SIG-M5 (cell line): ENCODE measurements around the gene CFI.
"Not testable (repeated sequence)": the region's sequence is repeated elsewhere in the genome, so short reads cannot be mapped to it uniquely, and the experiment has no call there.

Experiments
- DNase-seq: peaks from one replicate; lab custom pipeline; 2025; lab: John Stamatoyannopoulos, UW

CFI gene

GRCh38 chr4:109795059-109795458, 6.7 kb downstream of the CFI start:
- DNase-seq: no peak

DNA sequence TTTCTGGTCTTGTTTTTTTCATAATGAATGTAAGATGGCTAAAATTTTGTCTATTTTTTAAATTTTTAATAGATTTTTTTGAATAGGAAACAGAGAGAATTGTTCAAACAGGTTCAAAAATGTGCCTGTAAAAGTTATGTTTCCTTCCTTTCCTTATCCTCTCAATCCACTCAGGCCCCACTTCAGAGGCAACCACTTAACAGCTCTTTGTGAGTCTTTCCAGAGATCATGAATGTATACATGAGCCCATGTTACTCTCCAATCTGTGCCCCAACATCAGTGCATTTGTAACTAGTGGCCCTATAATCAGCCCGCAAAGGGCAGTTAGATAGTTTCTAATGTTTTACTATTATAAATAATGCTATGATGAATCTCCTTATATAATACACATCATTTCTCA, 14.0 kb downstream of the CFI start:
- DNase-seq: no peak

DNA sequence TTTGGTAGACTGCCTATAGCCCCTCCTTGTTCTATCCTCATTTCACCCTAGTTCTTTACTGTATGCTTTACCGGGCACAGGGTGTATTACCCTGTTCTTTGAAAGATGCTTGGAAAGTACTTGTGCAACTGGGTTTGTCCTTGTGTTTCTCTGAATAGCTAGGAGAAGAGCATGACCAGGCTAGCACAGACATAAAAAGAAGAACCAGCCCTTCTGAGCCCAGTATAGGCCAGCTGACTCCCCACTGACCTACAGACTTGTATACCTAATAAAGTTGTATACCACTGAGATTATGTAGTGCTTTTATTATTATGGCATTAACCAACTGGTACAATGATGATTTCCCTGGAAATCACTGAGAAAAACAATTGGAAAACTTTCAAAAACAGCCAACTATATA, 15.0 kb downstream of the CFI start:
- DNase-seq: no peak

GRCh38 chr4:109782092-109782491, 19.7 kb downstream of the CFI start:
- DNase-seq: not testable (repeated sequence)

DNA sequence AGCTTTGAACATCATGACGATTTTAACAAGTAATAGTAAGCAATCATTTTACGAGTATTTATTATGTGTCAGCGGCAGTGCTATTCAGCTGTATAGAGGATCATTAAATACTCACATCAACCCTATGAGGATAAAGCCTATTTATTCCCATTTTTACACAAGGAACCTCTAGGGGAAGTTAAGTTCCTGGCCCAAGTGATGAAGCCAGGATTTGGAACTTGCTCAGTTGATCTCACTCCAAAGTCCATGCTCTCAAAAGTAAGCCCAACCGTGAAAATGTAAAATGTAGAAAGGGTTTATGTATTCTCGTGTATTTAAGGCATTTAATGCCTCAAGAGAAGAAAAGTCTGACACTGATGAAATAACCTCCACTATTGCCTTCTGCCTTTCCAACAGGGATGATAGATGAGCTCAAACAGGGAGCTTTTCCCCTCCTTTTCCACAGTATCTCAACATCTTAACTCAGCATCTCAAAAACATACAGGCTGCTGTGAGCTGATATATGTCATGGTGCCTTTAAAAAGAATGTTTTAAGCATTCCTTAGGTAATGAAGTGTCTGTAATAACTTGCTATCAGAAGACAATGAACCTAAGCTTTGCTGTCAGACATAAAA, 36.9 kb downstream of the CFI start:
- no peak for DNase-seq

GRCh38 chr4:109764376-109764775, 37.4 kb downstream of the CFI start:
- no peak for DNase-seq

- no peak for DNase-seq
Measured at GRCh38 chr4:109760682-109761081, 41.1 kb downstream of the CFI start.

- no peak for DNase-seq
Measured at GRCh38 chr4:109755656-109756055, 46.1 kb downstream of the CFI start.

GRCh38 chr4:109754093-109754857, 47.5 kb downstream of the CFI start:
- DNase-seq: no peak

DNA sequence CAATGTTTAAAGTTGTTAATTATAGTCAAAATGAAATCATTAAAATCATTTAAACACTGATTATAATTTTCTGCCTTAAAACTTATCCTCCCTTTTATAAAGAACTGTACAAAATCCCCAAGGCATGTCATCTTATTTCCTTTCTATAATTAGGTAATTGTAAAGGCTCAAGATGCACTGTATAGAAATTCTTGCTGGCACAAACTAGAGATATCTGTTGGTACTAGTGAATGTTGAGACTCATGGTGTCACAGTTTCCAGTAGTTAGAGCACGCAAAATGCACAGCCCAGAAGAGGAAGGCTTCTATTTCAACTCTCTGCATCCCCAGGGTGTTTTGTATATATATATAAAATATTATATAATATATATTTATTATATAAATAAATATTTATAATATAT, 49.3 kb downstream of the CFI start:
- no peak for DNase-seq

DNA sequence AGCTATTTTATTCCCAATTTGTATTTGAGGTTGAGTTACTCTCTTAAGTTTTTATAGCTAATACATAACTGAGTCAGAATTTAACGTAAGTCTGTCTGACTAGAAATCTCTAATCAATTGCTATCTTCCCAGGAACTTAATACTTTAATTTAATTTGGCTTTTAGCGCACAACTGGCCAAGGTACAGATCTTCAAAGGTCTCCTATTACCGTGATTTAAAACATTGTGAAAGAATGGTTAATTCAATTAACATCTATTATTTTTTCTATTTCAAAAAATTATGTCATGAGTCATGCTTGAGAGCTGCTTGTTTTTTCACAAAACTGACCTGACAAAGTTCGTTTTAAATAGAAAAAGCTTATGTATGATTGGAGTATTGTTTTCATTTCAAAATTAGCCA, 49.9 kb downstream of the CFI start:
- DNase-seq: no peak

DNA sequence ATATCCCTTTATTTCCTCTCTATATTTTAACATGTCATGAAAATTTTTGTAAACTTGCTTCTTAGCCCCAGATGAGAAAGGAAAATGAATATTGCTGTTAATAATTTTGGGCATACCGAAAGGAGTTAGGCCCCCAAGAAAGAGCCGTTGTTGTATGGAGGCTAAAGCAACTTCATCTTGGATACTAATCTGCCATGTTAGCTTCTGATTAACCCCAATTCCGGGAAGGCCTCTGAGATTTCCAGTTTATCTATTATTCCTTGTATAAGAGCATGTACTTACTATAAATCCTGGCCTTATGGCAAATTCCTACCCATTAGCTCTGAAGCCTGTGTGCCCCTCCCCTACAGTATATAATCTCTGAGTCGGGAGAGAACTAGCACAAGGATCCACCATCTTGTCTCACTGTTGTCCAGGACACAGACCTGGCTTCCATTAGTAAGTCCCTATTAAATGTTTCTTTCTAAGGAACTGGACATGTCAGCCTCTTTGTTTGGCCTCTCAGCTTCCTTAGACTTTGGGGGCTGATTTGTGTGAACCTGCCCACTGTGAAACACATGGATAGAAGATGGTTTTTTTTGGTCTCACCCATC, 51.1 kb downstream of the CFI start:
- no peak for DNase-seq

DNA sequence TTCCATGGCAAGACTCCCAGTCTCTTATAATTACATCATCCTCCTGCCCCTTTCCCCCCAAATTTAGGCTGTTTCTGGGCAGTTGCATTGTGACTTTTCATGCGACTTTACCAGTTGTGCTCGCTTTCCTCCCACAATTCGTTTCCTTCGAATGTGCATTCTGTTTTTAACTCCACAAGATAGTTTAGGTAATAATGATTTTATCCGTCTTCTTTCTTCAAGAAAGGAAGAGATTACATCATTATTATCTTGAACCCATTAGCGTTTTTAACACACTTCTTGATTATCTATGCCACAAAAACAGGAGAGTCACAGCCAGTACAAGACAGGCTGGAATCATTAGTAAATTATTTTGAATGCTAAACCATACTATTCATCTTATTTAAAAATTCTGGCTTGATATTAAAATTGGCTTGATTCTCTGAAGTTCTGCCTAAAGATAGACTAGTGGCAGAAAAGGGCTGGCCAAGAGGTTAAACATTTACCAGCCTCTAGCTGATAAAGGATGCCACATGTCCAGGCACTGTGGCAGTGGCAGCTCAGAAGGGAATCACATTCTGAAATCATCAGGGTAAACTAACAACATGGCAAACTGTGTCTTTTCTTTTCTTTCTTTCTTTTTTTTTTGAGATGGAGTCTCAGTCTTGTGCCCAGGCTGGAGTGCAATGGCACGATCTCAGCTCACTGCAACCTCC, 52.3 kb downstream of the CFI start:
- no peak for DNase-seq

GRCh38 chr4:109748114-109748513, 53.7 kb downstream of the CFI start:
- DNase-seq: no peak

- DNase-seq: no peak
Measured at GRCh38 chr4:109746728-109747127, 55.1 kb downstream of the CFI start.

DNA sequence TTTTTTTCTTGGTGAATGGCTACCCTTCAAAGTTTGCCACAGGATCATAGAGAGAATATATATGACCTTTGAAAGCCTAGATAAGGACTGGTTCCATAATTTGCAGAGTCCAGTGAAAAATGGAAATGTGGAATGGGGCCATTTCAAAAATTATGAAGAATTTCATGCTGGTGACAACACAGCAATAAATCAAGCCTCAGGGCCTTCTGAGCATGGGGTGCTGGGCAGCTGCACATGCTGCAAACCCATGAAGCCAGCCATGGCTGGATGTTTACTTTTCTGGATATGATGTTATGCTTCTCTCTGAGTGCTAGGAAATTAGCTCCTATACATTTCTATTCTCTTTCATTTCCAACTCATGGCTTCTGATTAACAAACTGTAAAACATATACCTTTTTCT, 56.0 kb downstream of the CFI start:
- DNase-seq: no peak

DNA sequence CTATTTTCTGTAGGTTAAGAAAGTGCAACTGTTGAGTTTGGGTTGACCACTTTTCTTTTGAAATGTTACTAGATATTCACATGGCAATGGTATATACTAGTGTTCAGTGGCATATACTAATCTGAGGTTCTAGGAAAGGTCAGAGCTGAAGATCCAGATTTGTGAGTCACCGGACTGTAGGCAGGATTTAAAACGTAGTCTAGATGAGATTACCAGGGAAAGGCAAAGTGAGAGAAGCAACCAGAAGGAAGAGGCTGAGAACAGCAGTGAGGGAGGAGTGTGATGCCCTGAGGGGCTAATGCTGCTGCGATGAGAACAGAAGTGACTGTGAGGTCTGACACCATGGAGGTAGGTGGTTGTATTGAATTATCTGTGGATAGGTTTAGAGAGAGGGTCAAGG, 62.3 kb downstream of the CFI start:
- no peak for DNase-seq

GRCh38 chr4:109738104-109738872, 63.5 kb downstream of the CFI start:
- DNase-seq: no peak

- no peak for DNase-seq
Measured at GRCh38 chr4:109735566-109736365, 66.0 kb downstream of the CFI start.

GRCh38 chr4:109733728-109734127, 68.1 kb downstream of the CFI start:
- no peak for DNase-seq
